ENCODE measurements around the gene MPL. TPM values are rescaled to one million over a fixed set of nuclear protein-coding genes. Genes with fewer than 3 reads are reported as not detected.

MPL gene
- total and polyA plus RNA-seq, 2 of the 8 experiments (the other 6 are each of a cell fraction or from before 2014, with no cell fraction given) = 0.08 TPM; not detected in 1

- no peak for TF ChIP-seq EZH2 (IDR thresholded peaks at IDR 0.05; ENCODE audit: low read depth, low read length, severe bottlenecking)
- TF ChIP-seq CEBPB (IDR thresholded peaks at IDR 0.05; ENCODE audit: low read depth, low read length) = no peak
- no peak for TF ChIP-seq ATF2 (IDR thresholded peaks at IDR 0.05; ENCODE audit: low read length)
- no peak for TF ChIP-seq PHF8 (conservative IDR thresholded peaks at IDR 0.05; ENCODE audit: low read depth, low read length)
- no peak for TF ChIP-seq RNF2 (IDR thresholded peaks at IDR 0.05; ENCODE audit: borderline replicate concordance, low read depth, low read length, missing control alignments, poor library complexity, severe bottlenecking)
These were observed 16.2 kb upstream of the MPL start (continued) for GRCh38 chr1:43321331-43321891.
